Stomach (tissue), 4 donors: ENCODE data around the gene TRIM42.

Experiments used
- CTCF ChIP-seq, 7 experiments: fragments of 450-650 bp in 4 of 7; fragments of 200-600 bp in 3 of 7; sonication (generic) in 3 of 7; IDR thresholded peaks; one replicate each; pipeline ENCODE4 v1.5.1; 2016 to 2019; ENCODE audit warnings: antibody characterized with exemption in 7 of 7, control low read depth in 2 of 7, mild to moderate bottlenecking in 1 of 7
- EP300 ChIP-seq: sonication (generic); formaldehyde crosslinking; IDR thresholded peaks from one replicate; pipeline ENCODE4 v1.6.1; 2017; ENCODE audit warnings: antibody characterized with exemption
- POLR2A ChIP-seq, 4 donors: fragments of 450-650 bp; IDR thresholded peaks; one replicate each; pipeline ENCODE4 v1.6.1; 2016; ENCODE audit warnings: antibody characterized with exemption in 4 of 4, control low read depth in 2 of 4, mild to moderate bottlenecking in 1 of 4, moderate library complexity in 1 of 4
- POLR2AphosphoS5 ChIP-seq, 3 donors: sonication (generic); formaldehyde crosslinking; IDR thresholded peaks; one replicate each; pipeline ENCODE4 v1.6.1; 2016; ENCODE audit warnings: antibody characterized with exemption in 3 of 3

- no peak for TF ChIP-seq POLR2AphosphoS5 (IDR thresholded peaks at IDR 0.05)
- TF ChIP-seq POLR2A (IDR thresholded peaks at IDR 0.05), result no peak
- TF ChIP-seq CTCF (IDR thresholded peaks at IDR 0.05), result no peak
- TF ChIP-seq EP300, result no peak
These were observed 28.5 kb downstream of the TRIM42 start for GRCh38 chr3:140706360-140706759.
